ENCODE data around the gene PDK4. TPM values are rescaled to one million over a fixed set of nuclear protein-coding genes. Genes with fewer than 3 reads are reported as not detected.
A peak's percentile ranks its signal among the peaks of the same experiment; 100 is the strongest.

The PDK4 gene
- total RNA-seq (2013): 120 TPM
- 10 to 100 TPM in 2 of 3 donors, 1 to 10 TPM in 1; 2.2 to 26.0 (median 12.4) TPM for polyA plus RNA-seq
- polyA minus RNA-seq: 19.5 and 45.1 TPM in 2 replicates
- total RNA-seq: 3.6 to 38.9 (median 28.4) reads per million in 11 experiments

GRCh38 chr7:95596198-95597063 lies at the start of gene PDK4:
TSS of gene PDK4 (minus strand) at chr7:95596516. CDS start at chr7:95596293, 223 bp downstream.
- peak within 1 kb of the TSS; percentile 74 to 87 for H3K27ac ChIP-seq (ENCODE audit: low read depth in 1 of 2, low read length in 2 of 2)
- H3K27me3 ChIP-seq (ENCODE audit: control insufficient read depth in 2 of 2, insufficient read depth in 2 of 2, low read length in 2 of 2): no peaks in the 10 kb centered on the region
- Mint-ChIP-seq H3K27me3 (ENCODE audit: low read depth in 3 of 3) (no peaks in the 10 kb centered on the region), H3K36me3 (peaks cover 17 to 25% of the 10 kb centered on the region in 2 donors), H3K27ac (peak within 1 kb of the TSS; percentile 92 to 97 (median 95)), H3K4me1 (peaks cover 54% of the 10 kb centered on the region), H3K4me3 (peak within 1 kb of the TSS; percentile 96 to 99), H3K9me3 (peaks cover 0 to 2% (median 0%) of the 10 kb centered on the region in 7 donors)
- intact Hi-C loops (cut with micrococcal nuclease): loop anchor here in 1 of 2 donors (1.0 to 5.0 kb wide), 3 partner anchors 25 to 96 kb away; no protein-coding TSS in a partner anchor
- peak within 1 kb of the TSS; percentile 85 for H3K9ac ChIP-seq (ENCODE audit: insufficient read depth, low read length, poor library complexity, severe bottlenecking)
- TF ChIP-seq CTCF (IDR thresholded peaks at IDR 0.05): no peak
- H3K9me3 ChIP-seq (replicated peaks in 1 of 2; ENCODE audit: control insufficient read depth in 1 of 2, insufficient read depth in 1 of 2, low read length in 2 of 2): no peaks in the 10 kb centered on the region
- peak; percentile 63 to 76 (median 68) for DNase-seq
- peaks cover 42 to 56% of the 10 kb centered on the region in 2 donors for H3K4me1 ChIP-seq (ENCODE audit: control insufficient read depth in 1 of 2, insufficient read depth in 2 of 2, low read length in 2 of 2)
- WGBS (ENCODE audit: insufficient coverage): 2% methylated on average over 58 of the region's 63 CpGs
- H2AFZ ChIP-seq (ENCODE audit: insufficient read depth, low read depth, low read length, poor library complexity, severe bottlenecking): peak within 1 kb of the TSS; percentile 94
- peaks cover 41% of the 10 kb centered on the region for H4K20me1 ChIP-seq (ENCODE audit: insufficient read depth, low read length)
- peak within 1 kb of the TSS; percentile 77 for H3K4me2 ChIP-seq (replicated peaks; ENCODE audit: extremely low read depth, low read length, poor library complexity, severe bottlenecking)
- peak within 1 kb of the TSS; percentile 58 to 88 (median 84) for H3K4me3 ChIP-seq (replicated peaks in 1 of 3; ENCODE audit: low read depth in 2 of 3, low read length in 3 of 3)
- H3K79me2 ChIP-seq (ENCODE audit: insufficient read depth, low read length): peaks cover 38% of the 10 kb centered on the region
- H3K36me3 ChIP-seq (replicated peaks in 1 of 2; ENCODE audit: control insufficient read depth in 1 of 2, insufficient read depth in 2 of 2, low read length in 2 of 2): peaks cover 30 to 36% of the 10 kb centered on the region in 2 donors

- TF ChIP-seq CTCF (IDR thresholded peaks at IDR 0.05): no peak
- no peak overlapping the region for H3K9ac ChIP-seq (ENCODE audit: insufficient read depth, low read length, poor library complexity, severe bottlenecking)
- no peak overlapping the region for H3K27ac ChIP-seq (ENCODE audit: low read depth in 1 of 2, low read length in 2 of 2)
- no peak overlapping the region for H3K4me3 ChIP-seq (replicated peaks in 1 of 3; ENCODE audit: low read depth in 2 of 3, low read length in 3 of 3)
- H3K4me3 Mint-ChIP-seq: no peak overlapping the region
- no peak overlapping the region for H3K4me2 ChIP-seq (replicated peaks; ENCODE audit: extremely low read depth, low read length, poor library complexity, severe bottlenecking)
- H3K27me3 Mint-ChIP-seq (ENCODE audit: low read depth in 3 of 3): peaks cover 0 to 3% (median 0%) of the 10 kb centered on the region in 3 donors
- no peak overlapping the region for H3K27ac Mint-ChIP-seq
- no peaks in the 10 kb centered on the region for H3K9me3 Mint-ChIP-seq
- H3K4me1 ChIP-seq (ENCODE audit: control insufficient read depth in 1 of 2, insufficient read depth in 2 of 2, low read length in 2 of 2): no peaks in the 10 kb centered on the region
- no peaks in the 10 kb centered on the region for H3K36me3 ChIP-seq (replicated peaks in 1 of 2; ENCODE audit: control insufficient read depth in 1 of 2, insufficient read depth in 2 of 2, low read length in 2 of 2)
- no peaks in the 10 kb centered on the region for H3K27me3 ChIP-seq (ENCODE audit: control insufficient read depth in 2 of 2, insufficient read depth in 2 of 2, low read length in 2 of 2)
- H2AFZ ChIP-seq (ENCODE audit: insufficient read depth, low read depth, low read length, poor library complexity, severe bottlenecking): no peak overlapping the region
- no peaks in the 10 kb centered on the region for H3K9me3 ChIP-seq (replicated peaks in 1 of 2; ENCODE audit: control insufficient read depth in 1 of 2, insufficient read depth in 1 of 2, low read length in 2 of 2)
- no peaks in the 10 kb centered on the region for H3K79me2 ChIP-seq (ENCODE audit: insufficient read depth, low read length)
- no peak for DNase-seq
- no peaks in the 10 kb centered on the region for H3K36me3 Mint-ChIP-seq
- H4K20me1 ChIP-seq (ENCODE audit: insufficient read depth, low read length): no peaks in the 10 kb centered on the region
- H3K4me1 Mint-ChIP-seq: no peaks in the 10 kb centered on the region
- intact Hi-C loops (cut with micrococcal nuclease): no loop called here
- 100% methylated on average over 4 of the region's 5 CpGs for WGBS (ENCODE audit: insufficient coverage)
These were observed 45.9 kb upstream of the PDK4 start for GRCh38 chr7:95642173-95642572.

Measured in CD14-positive monocyte (primary cell).